WTC11 (cell line): Measurements from ENCODE around the gene NPAS2. TPM values are rescaled to one million over a fixed set of nuclear protein-coding genes. Genes with fewer than 3 reads are reported as not detected.

ENCODE experiments used
- ATAC-seq: fragments of 200-7000 bp; cut with Tn5 transposase; 2 replicates; pipeline ENCODE4 v1.10.0; 2021; ENCODE audit warnings: mild to moderate bottlenecking, moderate library complexity
- CTCF ChIA-PET: fragments of 300-600 bp; sonication (Branson Sonifier 250); formaldehyde crosslinking; loops from one replicate; lab custom pipeline; 2021; ENCODE audit warnings: antibody characterized with exemption; lab: Charles Lee
- POLR2A ChIA-PET: fragments of 350-600 bp; sonication (Branson Sonifier 250); formaldehyde crosslinking; loops from one replicate; lab custom pipeline; 2021; ENCODE audit warnings: antibody characterized with exemption; lab: Charles Lee
- DNase-seq: peaks from one replicate; pipeline ENCODE4 v3.0.0; 2021; ENCODE audit warnings: low spot score
- H3K27ac Mint-ChIP-seq: 2 replicates; pipeline ENCODE4 v1.8.0; 2021; ENCODE audit warnings: mixed read lengths
- H3K27me3 Mint-ChIP-seq: 2 replicates; pipeline ENCODE4 v1.8.0; 2021; ENCODE audit warnings: low read depth, mild to moderate bottlenecking, moderate library complexity, mixed read lengths
- H3K36me3 Mint-ChIP-seq: 2 replicates; pipeline ENCODE4 v1.8.0; 2021; ENCODE audit warnings: mixed read lengths
- H3K4me1 Mint-ChIP-seq: 2 replicates; pipeline ENCODE4 v1.8.0; 2022; ENCODE audit warnings: mixed read lengths
- H3K4me3 Mint-ChIP-seq: 2 replicates; pipeline ENCODE4 v1.8.0; 2021; ENCODE audit warnings: mild to moderate bottlenecking, moderate library complexity, mixed read lengths
- H3K9me3 Mint-ChIP-seq: 2 replicates; pipeline ENCODE4 v1.8.0; 2021; ENCODE audit warnings: mixed read lengths
- ELF4 ChIP-seq: sonication (generic); formaldehyde crosslinking; IDR thresholded peaks from 2 replicates; pipeline ENCODE4 v1.8.1; 2022; ENCODE audit warnings: low read depth, mild to moderate bottlenecking, moderate library complexity, missing genetic modification reagents
- FOXJ3 ChIP-seq: sonication (generic); formaldehyde crosslinking; IDR thresholded peaks from 2 replicates; pipeline ENCODE4 v1.9.0; 2021; ENCODE audit warnings: missing genetic modification reagents, mild to moderate bottlenecking, borderline replicate concordance
- MXD4 ChIP-seq: fragments of 250-450 bp; sonication (Bioruptor Pico); IDR thresholded peaks from 2 replicates; pipeline ENCODE4 v1.8.0; 2021; ENCODE audit warnings: mild to moderate bottlenecking, moderate library complexity, borderline replicate concordance
- OVOL2 ChIP-seq: fragments of 250-450 bp; sonication (Bioruptor Pico); IDR thresholded peaks from 2 replicates; pipeline ENCODE4 v1.9.0; 2021; ENCODE audit warnings: mild to moderate bottlenecking, borderline replicate concordance
- RELA ChIP-seq: sonication (generic); formaldehyde crosslinking; IDR thresholded peaks from 2 replicates; pipeline ENCODE4 v1.8.1; 2022; ENCODE audit warnings: missing genetic modification reagents, mild to moderate bottlenecking, borderline replicate concordance
- SP1 ChIP-seq: sonication (generic); formaldehyde crosslinking; conservative IDR thresholded peaks from 2 replicates; pipeline ENCODE4 v1.8.1; 2022; ENCODE audit warnings: missing genetic modification reagents
- TCF7 ChIP-seq: sonication (generic); formaldehyde crosslinking; IDR thresholded peaks from 2 replicates; pipeline ENCODE4 v1.8.0; 2022; ENCODE audit warnings: mild to moderate bottlenecking, low read depth, missing genetic modification reagents, moderate library complexity
- TEAD1 ChIP-seq: sonication (generic); formaldehyde crosslinking; IDR thresholded peaks from 2 replicates; pipeline ENCODE4 v1.8.0; 2022; ENCODE audit warnings: mild to moderate bottlenecking, missing genetic modification reagents
- TEAD4 ChIP-seq: sonication (generic); formaldehyde crosslinking; IDR thresholded peaks from 2 replicates; pipeline ENCODE4 v1.8.0; 2022; ENCODE audit warnings: mild to moderate bottlenecking, missing genetic modification reagents
- TP53 ChIP-seq: sonication (generic); formaldehyde crosslinking; IDR thresholded peaks from 2 replicates; pipeline ENCODE4 v1.8.1; 2023; ENCODE audit warnings: mild to moderate bottlenecking, missing genetic modification reagents
- ZNF138 ChIP-seq: sonication (generic); formaldehyde crosslinking; conservative IDR thresholded peaks from 2 replicates; pipeline ENCODE4 v1.8.1; 2022; ENCODE audit warnings: mild to moderate bottlenecking, moderate library complexity, missing genetic modification reagents
- ZNF219 ChIP-seq: sonication (generic); formaldehyde crosslinking; IDR thresholded peaks from 2 replicates; pipeline ENCODE4 v1.8.0; 2023; ENCODE audit warnings: missing genetic modification reagents, mild to moderate bottlenecking, borderline replicate concordance
- total RNA-seq: library from RNA; stranded (reverse); gene quantifications from 3 replicates; pipeline ENCODE4 v1.2.3, GENCODE V29; 2021
- TF ChIP-seq, protein P1 (sequence below): fragments of 250-450 bp; sonication (Bioruptor Pico); conservative IDR thresholded peaks from 2 replicates; pipeline ENCODE4 v1.9.0; 2021; ENCODE audit warnings: mild to moderate bottlenecking
- TF ChIP-seq, protein P2 (sequence below): fragments of 250-450 bp; sonication (Bioruptor Pico); IDR thresholded peaks from 2 replicates; pipeline ENCODE4 v1.9.0; 2021; ENCODE audit warnings: mild to moderate bottlenecking
- TF ChIP-seq, protein P3 (sequence below): sonication (generic); formaldehyde crosslinking; IDR thresholded peaks from 2 replicates; pipeline ENCODE4 v1.8.1; 2023; ENCODE audit warnings: mild to moderate bottlenecking, missing genetic modification reagents, moderate library complexity
- TF ChIP-seq, protein P4 (sequence below): sonication (generic); formaldehyde crosslinking; IDR thresholded peaks from 2 replicates; pipeline ENCODE4 v1.8.1; 2022; ENCODE audit warnings: low read depth, missing genetic modification reagents, borderline replicate concordance
- TF ChIP-seq, protein P5 (sequence below): sonication (generic); formaldehyde crosslinking; conservative IDR thresholded peaks from 2 replicates; pipeline ENCODE4 v1.8.1; 2022; ENCODE audit warnings: mild to moderate bottlenecking, missing genetic modification reagents
- TF ChIP-seq, protein P6 (sequence below): sonication (generic); formaldehyde crosslinking; IDR thresholded peaks from 2 replicates; pipeline ENCODE4 v1.8.0; 2023; ENCODE audit warnings: mild to moderate bottlenecking, missing genetic modification reagents
- TF ChIP-seq, protein P7 (sequence below): sonication (generic); formaldehyde crosslinking; IDR thresholded peaks from 2 replicates; pipeline ENCODE4 v1.8.1; 2022; ENCODE audit warnings: mild to moderate bottlenecking, moderate library complexity, missing genetic modification reagents
- TF ChIP-seq, protein P8 (sequence below): sonication (generic); formaldehyde crosslinking; IDR thresholded peaks from 2 replicates; pipeline ENCODE4 v1.8.1; 2023; ENCODE audit warnings: mild to moderate bottlenecking, missing genetic modification reagents, borderline replicate concordance

The NPAS2 gene
- total RNA-seq, 1 experiment from 2014 or later = 2.6 TPM

DNA sequence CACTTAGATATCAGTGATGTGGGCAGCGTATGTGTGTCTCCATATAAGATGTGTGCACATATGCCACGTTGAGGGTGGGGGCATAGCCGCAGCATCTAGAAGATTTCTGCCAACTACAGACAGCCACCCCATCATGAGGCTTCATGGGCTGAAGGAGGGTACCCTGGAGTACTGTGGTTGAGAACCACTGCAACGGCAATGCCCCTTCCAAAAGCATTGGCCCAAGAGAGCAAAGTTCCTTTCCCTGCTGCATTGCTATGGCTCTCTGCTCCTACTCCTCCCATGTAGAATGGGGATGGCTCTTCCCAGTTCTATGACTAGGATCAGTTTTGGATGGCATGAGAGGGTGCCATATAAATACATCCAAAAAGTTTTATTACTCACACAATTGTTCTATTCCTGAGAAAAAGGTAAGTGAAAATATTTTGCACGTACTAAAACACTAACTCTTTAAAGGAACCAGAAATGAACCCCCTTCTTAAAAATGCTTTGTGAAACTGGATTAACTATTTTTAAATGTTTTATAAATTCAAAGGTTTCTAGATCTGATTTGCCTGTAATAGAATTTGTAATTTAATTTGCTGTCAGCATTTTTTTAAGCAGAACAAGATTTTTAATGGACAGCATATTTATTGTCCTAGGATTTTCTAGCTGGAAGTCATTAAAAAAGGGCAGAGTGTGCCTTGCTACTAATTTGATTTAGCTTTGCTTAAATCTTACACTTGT lies 177.7 kb downstream of the NPAS2 start (continued):
- TF ChIP-seq, protein P1, sequence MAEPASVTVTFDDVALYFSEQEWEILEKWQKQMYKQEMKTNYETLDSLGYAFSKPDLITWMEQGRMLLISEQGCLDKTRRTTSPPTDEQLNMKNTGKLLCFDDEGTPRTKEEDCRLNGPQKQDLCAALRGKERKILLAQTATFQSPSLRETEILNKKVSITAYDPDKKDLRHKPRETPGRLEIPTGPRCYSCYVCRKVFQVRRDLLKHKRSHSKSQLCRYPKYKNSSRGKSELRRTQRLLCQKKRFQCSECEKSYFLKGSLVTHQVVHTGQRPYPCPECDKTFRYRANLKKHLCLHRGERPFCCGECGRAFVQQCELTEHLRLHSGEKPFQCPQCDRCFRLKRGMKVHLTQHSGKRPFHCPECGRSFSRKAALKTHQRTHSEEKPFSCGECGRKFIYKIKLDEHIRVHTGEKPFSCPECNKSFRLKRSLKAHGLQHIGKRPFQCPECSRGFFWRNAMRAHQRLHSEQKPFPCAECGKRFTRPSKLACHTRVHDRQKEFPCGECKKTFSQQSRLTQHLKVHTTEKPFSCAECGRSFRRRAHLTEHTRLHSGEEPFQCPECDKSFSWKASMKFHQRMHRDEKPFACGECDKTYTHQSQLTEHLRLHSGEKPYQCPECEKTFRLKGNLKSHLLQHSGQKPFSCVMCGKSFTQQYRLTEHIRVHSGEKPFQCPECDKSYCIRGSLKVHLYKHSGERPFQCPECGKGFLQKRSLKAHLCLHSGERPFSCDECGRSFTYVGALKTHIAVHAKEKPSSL (CRISPR knock-in tag) = no peak
- TF ChIP-seq, protein P2, sequence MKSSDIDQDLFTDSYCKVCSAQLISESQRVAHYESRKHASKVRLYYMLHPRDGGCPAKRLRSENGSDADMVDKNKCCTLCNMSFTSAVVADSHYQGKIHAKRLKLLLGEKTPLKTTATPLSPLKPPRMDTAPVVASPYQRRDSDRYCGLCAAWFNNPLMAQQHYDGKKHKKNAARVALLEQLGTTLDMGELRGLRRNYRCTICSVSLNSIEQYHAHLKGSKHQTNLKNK (CRISPR knock-in tag) = no peak

DNA sequence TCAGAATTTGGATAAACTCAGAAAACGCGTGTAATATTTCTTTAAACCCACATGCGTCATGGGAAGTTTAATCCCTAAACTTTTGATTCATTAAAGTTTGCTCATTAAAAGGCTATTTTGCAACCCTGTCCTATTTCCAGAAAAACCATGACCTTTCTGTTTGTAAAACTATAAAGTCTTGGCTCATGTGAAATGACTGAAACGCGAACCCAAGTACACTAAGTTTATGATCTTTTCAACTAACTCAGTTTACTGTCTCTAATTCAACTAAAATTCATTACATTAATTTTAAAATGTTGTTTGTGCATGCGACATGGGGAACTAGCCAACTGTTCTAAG lies 178.3 kb downstream of the NPAS2 start:
- H3K4me1 Mint-ChIP-seq = peaks cover 10% of the 10 kb centered on the region
- no peak overlapping the region for H3K4me3 Mint-ChIP-seq
- no peak for ATAC-seq
- ChIA-PET POLR2A (no interaction called here), CTCF (no interaction called here)
- no peaks in the 10 kb centered on the region for H3K9me3 Mint-ChIP-seq
- peaks cover 8% of the 10 kb centered on the region for H3K36me3 Mint-ChIP-seq
- TF ChIP-seq TCF7 (CRISPR knock-in tag) = no peak
- TF ChIP-seq, protein P3, sequence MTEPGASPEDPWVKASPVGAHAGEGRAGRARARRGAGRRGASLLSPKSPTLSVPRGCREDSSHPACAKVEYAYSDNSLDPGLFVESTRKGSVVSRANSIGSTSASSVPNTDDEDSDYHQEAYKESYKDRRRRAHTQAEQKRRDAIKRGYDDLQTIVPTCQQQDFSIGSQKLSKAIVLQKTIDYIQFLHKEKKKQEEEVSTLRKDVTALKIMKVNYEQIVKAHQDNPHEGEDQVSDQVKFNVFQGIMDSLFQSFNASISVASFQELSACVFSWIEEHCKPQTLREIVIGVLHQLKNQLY (CRISPR knock-in tag) = no peak
- TF ChIP-seq RELA (CRISPR knock-in tag) = no peak
- TF ChIP-seq ZNF219 = no peak
- TF ChIP-seq, protein P4, sequence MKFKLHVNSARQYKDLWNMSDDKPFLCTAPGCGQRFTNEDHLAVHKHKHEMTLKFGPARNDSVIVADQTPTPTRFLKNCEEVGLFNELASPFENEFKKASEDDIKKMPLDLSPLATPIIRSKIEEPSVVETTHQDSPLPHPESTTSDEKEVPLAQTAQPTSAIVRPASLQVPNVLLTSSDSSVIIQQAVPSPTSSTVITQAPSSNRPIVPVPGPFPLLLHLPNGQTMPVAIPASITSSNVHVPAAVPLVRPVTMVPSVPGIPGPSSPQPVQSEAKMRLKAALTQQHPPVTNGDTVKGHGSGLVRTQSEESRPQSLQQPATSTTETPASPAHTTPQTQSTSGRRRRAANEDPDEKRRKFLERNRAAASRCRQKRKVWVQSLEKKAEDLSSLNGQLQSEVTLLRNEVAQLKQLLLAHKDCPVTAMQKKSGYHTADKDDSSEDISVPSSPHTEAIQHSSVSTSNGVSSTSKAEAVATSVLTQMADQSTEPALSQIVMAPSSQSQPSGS (CRISPR knock-in tag) = no peak
- TF ChIP-seq TEAD1 (CRISPR knock-in tag) = no peak
- no peak for TF ChIP-seq OVOL2 (CRISPR knock-in tag)
- TF ChIP-seq, protein P5, sequence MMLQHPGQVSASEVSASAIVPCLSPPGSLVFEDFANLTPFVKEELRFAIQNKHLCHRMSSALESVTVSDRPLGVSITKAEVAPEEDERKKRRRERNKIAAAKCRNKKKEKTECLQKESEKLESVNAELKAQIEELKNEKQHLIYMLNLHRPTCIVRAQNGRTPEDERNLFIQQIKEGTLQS (CRISPR knock-in tag) = no peak
- TF ChIP-seq FOXJ3 (CRISPR knock-in tag) = no peak
- TF ChIP-seq TP53 (CRISPR knock-in tag) = no peak
- TF ChIP-seq TEAD4 = no peak
- TF ChIP-seq, protein P6, sequence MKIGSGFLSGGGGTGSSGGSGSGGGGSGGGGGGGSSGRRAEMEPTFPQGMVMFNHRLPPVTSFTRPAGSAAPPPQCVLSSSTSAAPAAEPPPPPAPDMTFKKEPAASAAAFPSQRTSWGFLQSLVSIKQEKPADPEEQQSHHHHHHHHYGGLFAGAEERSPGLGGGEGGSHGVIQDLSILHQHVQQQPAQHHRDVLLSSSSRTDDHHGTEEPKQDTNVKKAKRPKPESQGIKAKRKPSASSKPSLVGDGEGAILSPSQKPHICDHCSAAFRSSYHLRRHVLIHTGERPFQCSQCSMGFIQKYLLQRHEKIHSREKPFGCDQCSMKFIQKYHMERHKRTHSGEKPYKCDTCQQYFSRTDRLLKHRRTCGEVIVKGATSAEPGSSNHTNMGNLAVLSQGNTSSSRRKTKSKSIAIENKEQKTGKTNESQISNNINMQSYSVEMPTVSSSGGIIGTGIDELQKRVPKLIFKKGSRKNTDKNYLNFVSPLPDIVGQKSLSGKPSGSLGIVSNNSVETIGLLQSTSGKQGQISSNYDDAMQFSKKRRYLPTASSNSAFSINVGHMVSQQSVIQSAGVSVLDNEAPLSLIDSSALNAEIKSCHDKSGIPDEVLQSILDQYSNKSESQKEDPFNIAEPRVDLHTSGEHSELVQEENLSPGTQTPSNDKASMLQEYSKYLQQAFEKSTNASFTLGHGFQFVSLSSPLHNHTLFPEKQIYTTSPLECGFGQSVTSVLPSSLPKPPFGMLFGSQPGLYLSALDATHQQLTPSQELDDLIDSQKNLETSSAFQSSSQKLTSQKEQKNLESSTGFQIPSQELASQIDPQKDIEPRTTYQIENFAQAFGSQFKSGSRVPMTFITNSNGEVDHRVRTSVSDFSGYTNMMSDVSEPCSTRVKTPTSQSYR (CRISPR knock-in tag) = no peak
- H3K27me3 Mint-ChIP-seq = peaks cover 12% of the 10 kb centered on the region
- no peak overlapping the region for H3K27ac Mint-ChIP-seq
- no peak for DNase-seq

DNA sequence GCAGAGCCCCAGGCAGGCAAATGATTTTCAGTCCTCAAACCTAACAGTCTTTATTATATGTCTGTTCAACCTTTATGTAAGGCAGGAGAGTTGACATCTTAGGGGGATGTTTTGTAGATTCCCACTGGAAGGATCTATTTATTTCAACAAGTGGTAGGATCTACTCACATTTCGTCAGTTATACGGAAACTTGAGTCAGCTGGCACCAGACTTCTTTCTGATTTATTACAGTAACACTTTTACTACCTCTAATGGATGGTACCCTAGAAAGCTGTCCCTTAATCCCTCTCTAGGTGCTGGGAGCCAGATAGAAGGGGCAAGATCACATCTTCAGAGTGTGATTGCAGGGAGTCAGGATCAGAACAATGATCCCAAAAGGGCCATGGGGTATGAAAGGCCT lies 180.1 kb downstream of the NPAS2 start:
- Mint-ChIP-seq H3K36me3 (peaks cover 26% of the 10 kb centered on the region), H3K4me3 (no peak overlapping the region), H3K4me1 (peaks cover 27% of the 10 kb centered on the region), H3K27ac (no peak overlapping the region)
- CTCF ChIA-PET = interaction anchor here (1.5 kb wide), 1 partner anchor 12 kb away, joined by 3 read pairs; no protein-coding TSS in a partner anchor
- no peak for DNase-seq
- TF ChIP-seq FOXJ3 (CRISPR knock-in tag) = no peak
- TF ChIP-seq, protein P7, sequence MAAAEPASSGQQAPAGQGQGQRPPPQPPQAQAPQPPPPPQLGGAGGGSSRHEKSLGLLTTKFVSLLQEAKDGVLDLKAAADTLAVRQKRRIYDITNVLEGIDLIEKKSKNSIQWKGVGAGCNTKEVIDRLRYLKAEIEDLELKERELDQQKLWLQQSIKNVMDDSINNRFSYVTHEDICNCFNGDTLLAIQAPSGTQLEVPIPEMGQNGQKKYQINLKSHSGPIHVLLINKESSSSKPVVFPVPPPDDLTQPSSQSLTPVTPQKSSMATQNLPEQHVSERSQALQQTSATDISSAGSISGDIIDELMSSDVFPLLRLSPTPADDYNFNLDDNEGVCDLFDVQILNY (CRISPR knock-in tag) = no peak
- TF ChIP-seq ZNF138 = no peak
- no peak for TF ChIP-seq RELA (CRISPR knock-in tag)
- TF ChIP-seq, protein P8, sequence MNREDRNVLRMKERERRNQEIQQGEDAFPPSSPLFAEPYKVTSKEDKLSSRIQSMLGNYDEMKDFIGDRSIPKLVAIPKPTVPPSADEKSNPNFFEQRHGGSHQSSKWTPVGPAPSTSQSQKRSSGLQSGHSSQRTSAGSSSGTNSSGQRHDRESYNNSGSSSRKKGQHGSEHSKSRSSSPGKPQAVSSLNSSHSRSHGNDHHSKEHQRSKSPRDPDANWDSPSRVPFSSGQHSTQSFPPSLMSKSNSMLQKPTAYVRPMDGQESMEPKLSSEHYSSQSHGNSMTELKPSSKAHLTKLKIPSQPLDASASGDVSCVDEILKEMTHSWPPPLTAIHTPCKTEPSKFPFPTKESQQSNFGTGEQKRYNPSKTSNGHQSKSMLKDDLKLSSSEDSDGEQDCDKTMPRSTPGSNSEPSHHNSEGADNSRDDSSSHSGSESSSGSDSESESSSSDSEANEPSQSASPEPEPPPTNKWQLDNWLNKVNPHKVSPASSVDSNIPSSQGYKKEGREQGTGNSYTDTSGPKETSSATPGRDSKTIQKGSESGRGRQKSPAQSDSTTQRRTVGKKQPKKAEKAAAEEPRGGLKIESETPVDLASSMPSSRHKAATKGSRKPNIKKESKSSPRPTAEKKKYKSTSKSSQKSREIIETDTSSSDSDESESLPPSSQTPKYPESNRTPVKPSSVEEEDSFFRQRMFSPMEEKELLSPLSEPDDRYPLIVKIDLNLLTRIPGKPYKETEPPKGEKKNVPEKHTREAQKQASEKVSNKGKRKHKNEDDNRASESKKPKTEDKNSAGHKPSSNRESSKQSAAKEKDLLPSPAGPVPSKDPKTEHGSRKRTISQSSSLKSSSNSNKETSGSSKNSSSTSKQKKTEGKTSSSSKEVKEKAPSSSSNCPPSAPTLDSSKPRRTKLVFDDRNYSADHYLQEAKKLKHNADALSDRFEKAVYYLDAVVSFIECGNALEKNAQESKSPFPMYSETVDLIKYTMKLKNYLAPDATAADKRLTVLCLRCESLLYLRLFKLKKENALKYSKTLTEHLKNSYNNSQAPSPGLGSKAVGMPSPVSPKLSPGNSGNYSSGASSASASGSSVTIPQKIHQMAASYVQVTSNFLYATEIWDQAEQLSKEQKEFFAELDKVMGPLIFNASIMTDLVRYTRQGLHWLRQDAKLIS = no peak
- no peak for TF ChIP-seq SP1 (CRISPR knock-in tag)
- no peak for TF ChIP-seq MXD4 (CRISPR knock-in tag)
- TF ChIP-seq ELF4 (CRISPR knock-in tag) = no peak
- TF ChIP-seq, all 79 proteins: peak for 0
- Mint-ChIP-seq H3K27me3 (peaks cover 12% of the 10 kb centered on the region), H3K9me3 (no peaks in the 10 kb centered on the region)
- no peak for ATAC-seq
- POLR2A ChIA-PET = no interaction called here
